ENCODE measurements around the gene CEACAM7.
"Not testable (repeated sequence)": the region's sequence is repeated elsewhere in the genome, so short reads cannot be mapped to it uniquely, and the experiment has no call there.

The CEACAM7 gene

DNA sequence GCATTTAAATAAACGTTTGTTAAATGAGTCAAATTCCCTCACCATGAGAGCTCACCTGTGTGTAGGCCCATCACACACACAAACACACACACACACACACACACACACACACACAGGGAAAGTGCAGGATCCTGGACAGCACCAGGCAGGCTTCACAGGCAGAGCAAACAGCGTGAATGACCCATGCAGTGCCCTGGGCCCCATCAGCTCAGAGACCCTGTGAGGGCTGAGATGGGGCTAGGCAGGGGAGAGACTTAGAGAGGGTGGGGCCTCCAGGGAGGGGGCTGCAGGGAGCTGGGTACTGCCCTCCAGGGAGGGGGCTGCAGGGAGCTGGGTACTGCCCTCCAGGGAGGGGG lies 11.9 kb upstream of the CEACAM7 start:
- no peak for DNase-seq

DNA sequence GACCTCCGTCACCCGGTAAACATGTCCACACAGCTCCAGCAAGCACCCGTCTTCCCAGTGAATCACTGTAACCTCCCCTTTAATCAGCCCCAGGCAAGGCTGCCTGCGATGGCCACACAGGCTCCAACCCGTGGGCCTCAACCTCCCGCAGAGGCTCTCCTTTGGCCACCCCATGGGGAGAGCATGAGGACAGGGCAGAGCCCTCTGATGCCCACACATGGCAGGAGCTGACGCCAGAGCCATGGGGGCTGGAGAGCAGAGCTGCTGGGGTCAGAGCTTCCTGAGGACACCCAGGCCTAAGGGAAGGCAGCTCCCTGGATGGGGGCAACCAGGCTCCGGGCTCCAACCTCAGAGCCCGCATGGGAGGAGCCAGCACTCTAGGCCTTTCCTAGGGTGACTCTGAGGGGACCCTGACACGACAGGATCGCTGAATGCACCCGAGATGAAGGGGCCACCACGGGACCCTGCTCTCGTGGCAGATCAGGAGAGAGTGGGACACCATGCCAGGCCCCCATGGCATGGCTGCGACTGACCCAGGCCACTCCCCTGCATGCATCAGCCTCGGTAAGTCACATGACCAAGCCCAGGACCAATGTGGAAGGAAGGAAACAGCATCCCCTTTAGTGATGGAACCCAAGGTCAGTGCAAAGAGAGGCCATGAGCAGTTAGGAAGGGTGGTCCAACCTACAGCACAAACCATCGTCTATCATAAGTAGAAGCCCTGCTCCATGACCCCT lies 11.3 kb upstream of the CEACAM7 start:
- no peak for DNase-seq

DNA sequence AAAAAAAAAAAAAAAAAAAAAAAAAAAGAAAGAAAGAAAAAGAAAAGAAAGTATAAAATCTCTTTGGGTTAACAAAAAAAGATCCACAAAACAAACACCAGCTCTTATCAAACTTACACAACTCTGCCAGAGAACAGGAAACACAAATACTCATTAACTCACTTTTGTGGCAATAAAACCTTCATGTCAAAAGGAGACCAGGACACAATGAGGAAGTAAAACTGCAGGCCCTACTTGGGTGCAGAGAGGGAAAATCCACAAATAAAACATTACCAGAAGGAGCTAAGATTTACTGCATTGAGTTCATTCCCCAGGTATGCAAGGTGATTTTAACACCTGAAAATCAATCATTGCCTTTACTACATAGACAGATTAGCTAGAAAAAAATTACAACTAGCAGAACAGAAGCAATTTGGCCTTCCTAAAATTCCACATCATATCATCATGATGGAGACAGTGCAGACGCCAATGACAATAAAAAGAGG lies 10.7 kb upstream of the CEACAM7 start:
- no peak for DNase-seq

DNA sequence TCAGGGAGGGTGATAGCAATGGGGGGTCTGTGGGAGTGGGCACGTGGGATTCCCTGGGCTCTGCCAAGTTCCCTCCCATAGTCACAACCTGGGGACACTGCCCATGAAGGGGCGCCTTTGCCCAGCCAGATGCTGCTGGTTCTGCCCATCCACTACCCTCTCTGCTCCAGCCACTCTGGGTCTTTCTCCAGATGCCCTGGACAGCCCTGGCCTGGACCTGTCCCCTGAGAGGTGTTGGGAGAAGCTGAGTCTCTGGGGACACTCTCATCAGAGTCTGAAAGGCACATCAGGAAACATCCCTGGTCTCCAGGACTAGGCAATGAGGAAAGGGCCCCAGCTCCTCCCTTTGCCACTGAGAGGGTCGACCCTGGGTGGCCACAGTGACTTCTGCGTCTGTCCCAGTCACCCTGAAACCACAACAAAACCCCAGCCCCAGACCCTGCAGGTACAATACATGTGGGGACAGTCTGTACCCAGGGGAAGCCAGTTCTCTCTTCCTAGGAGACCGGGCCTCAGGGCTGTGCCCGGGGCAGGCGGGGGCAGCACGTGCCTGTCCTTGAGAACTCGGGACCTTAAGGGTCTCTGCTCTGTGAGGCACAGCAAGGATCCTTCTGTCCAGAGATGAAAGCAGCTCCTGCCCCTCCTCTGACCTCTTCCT lies 9.3 kb upstream of the CEACAM7 start:
- DNase-seq: no peak

DNA sequence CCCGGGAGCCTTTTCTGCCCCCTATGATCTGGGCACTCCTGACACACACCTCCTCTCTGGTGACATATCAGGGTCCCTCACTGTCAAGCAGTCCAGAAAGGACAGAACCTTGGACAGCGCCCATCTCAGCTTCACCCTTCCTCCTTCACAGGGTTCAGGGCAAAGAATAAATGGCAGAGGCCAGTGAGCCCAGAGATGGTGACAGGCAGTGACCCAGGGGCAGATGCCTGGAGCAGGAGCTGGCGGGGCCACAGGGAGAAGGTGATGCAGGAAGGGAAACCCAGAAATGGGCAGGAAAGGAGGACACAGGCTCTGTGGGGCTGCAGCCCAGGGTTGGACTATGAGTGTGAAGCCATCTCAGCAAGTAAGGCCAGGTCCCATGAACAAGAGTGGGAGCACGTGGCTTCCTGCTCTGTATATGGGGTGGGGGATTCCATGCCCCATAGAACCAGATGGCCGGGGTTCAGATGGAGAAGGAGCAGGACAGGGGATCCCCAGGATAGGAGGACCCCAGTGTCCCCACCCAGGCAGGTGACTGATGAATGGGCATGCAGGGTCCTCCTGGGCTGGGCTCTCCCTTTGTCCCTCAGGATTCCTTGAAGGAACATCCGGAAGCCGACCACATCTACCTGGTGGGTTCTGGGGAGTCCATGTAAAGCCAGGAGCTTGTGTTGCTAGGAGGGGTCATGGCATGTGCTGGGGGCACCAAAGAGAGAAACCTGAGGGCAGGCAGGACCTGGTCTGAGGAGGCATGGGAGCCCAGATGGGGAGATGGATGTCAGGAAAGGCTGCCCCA lies 8.5 kb upstream of the CEACAM7 start:
- no peak for DNase-seq

DNA sequence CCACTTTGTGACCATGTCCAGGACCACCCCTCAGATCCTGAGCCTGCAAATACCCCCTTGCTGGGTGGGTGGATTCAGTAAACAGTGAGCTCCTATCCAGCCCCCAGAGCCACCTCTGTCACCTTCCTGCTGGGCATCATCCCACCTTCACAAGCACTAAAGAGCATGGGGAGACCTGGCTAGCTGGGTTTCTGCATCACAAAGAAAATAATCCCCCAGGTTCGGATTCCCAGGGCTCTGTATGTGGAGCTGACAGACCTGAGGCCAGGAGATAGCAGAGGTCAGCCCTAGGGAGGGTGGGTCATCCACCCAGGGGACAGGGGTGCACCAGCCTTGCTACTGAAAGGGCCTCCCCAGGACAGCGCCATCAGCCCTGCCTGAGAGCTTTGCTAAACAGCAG lies 7.7 kb upstream of the CEACAM7 start:
- no peak for DNase-seq

DNA sequence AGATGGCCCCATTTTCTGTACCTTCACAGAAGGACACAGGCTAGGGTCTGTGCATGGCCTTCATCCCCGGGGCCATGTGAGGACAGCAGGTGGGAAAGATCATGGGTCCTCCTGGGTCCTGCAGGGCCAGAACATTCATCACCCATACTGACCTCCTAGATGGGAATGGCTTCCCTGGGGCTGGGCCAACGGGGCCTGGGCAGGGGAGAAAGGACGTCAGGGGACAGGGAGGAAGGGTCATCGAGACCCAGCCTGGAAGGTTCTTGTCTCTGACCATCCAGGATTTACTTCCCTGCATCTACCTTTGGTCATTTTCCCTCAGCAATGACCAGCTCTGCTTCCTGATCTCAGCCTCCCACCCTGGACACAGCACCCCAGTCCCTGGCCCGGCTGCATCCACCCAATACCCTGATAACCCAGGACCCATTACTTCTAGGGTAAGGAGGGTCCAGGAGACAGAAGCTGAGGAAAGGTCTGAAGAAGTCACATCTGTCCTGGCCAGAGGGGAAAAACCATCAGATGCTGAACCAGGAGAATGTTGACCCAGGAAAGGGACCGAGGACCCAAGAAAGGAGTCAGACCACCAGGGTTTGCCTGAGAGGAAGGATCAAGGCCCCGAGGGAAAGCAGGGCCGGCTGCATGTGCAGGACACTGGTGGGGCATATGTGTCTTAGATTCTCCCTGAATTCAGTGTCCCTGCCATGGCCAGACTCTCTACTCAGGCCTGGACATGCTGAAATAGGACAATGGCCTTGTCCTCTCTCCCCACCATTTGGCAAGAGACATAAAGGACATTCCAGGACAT lies 7.0 kb upstream of the CEACAM7 start:
- no peak for DNase-seq

DNA sequence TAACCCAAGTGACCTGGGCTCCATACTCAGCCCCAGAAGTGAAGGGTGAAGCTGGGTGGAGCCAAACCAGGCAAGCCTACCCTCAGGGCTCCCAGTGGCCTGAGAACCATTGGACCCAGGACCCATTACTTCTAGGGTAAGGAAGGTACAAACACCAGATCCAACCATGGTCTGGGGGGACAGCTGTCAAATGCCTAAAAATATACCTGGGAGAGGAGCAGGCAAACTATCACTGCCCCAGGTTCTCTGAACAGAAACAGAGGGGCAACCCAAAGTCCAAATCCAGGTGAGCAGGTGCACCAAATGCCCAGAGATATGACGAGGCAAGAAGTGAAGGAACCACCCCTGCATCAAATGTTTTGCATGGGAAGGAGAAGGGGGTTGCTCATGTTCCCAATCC lies 6.1 kb upstream of the CEACAM7 start:
- no peak for DNase-seq

DNA sequence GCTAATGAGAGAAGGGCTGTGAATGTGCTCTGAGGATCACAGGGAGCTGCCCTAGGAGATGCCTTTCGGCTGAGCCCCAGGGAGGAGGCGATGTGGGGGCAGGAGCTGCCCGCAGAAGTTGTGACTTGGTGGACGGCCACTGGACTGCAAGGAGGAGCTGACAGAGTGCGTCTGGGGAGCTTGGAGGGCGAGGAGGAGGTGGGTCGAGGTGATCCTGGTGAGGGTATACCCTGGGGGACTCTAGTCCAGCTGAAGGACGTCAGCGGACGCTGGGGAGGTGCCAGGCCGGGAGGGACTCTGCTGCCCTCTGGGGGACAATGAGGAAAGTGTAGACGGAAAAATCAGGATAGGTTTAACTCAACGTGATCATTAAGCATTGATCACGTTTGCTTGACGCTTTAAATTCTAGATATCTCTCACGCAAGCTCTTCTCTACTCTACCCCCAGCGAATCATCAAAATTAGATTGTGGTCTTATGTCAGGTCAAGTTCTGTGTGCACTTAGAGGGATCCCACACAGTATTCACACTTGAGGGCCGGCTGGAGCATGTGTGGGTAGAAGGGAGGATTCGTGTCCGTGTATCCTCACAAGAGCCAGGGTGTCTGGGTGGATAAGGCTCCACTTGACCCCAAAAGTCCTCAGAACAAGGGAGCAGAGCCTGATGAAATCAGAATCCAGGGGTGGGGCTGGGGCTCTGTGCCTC lies 3.3 kb upstream of the CEACAM7 start:
- no peak for DNase-seq

DNA sequence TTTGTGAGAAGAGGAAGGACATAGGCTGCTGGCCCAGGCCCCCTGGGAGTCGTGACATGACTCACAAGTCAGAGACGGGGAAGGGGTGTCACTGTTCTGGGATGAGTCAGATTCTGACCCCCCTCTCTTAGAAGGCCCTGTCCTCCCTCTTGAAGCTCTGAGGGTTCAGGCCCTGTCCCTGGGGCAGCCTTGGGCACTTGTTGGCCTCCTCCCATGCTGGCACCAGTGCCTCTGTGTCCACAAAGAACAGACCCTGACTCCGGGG lies 2.7 kb upstream of the CEACAM7 start:
- DNase-seq: no peak

DNA sequence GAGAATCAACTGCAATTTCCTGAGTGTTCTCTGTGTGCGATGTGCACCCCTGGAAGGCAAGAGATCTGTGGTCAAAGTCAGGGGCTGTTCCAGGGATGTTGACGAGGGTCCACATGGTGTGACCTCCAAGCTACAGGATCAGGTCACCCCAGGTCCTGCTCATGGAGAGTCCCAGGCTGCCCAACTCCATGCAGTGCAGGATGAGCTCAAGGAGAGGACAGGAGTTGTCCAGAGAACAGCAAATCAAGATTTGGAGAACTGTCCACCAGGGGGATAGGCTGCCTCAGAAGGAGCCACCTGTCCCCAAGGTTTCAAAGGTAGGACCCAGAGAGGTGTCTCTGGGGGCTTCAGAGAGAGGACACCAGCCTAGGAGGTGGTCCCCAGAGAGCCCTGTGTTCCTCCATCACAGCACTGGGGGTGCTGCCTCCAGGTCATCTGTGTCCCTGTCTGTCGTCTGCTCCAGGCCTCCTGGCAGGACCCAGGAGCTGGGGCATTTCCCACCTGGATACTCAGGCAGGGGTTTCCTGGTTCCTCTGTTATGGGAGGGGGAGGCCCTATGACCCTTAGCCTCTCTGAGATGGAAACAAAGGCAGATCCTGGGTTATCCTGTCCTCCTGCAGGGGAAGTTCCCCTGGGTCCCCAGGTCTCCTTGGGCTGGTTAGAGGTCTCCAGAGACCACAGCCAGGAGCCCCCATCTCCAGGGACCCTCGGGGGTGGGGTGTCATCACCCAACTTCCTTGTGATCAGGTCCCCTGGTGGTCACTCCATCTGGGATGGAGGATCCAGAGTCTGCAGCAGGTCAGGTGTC lies 2.1 kb upstream of the CEACAM7 start:
- no peak for DNase-seq

DNA sequence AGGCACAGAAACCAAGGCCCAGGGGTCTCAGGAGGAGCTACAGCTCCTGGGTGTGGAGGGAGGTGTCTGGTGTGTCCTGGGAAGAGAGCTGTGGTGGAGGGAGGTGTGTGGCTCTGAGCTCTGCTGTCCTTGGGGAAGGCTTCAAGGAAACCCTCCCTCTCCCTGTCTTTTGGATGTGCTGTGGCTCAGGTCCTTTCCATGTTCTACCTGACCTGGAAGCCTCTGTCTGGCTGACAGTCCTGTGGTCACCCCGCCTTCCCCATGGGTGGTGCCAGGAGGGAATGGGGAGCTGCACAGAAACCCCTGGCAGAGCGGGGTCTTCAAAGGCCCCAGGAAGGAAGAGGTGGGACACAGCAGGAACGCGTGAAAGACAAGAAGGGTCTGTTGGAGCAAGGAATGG lies 617 bp upstream of the CEACAM7 start:
- no peak for DNase-seq

DNA sequence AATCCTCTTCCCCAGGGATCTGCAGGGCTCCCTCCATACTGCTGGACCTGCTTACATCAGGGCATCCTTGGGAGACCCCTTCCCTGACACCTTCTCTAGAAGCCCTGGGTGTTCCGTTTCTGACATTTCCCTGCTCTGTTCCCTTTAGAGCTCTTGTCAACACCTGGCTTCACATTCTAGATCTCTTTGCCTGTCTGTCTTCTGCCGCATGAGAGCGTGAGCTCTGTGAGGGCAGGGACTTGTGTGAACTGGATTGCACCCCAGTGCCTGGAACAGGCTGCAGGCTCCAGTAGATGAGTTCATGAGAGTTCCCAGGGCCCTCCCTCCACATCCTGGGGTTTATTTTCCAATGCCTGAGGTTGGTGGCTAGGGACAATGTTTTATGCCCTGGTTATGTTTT lies 651 bp downstream of the CEACAM7 start:
- DNase-seq: no peak

DNA sequence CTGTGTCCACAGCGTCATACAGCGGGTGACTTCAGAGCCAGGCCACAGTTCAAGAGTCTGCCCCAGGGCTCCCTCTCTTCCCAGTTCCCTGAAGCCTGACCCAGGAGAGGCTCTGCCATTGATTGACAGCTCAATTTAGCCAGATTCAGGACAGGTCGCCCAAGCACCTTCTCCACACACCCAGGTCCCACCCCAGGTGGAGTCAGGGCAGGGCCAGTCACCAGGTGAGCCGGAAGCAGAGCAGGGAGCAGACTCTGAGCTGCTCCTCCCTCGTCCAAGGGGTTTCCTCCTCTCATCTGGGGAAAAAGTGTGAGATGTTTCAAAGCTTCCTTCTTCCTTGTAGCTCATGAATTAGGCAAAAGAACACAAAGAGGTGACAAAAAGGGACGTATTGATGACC lies 5.6 kb downstream of the CEACAM7 start:
- no peak for DNase-seq

DNA sequence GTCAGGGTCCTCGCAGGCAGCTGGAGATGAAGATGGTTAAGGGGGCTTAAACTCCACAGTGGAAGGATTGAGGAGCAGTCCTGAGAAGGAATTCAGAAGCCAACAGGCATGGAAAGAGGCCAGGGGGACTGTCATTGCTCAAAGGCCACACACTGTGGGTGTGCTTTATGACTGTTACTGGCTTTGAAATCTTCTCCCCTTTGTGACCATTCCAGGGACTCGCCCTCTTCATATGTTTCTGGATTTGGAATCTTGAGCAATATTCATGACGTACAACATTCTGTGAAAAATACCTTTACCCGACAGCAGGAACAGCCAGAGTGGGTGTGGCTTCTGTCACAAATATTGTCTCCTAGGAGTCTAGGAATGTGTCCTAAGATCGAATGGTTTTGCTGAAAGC lies 16.6 kb downstream of the CEACAM7 start:
- no peak for DNase-seq

DNA sequence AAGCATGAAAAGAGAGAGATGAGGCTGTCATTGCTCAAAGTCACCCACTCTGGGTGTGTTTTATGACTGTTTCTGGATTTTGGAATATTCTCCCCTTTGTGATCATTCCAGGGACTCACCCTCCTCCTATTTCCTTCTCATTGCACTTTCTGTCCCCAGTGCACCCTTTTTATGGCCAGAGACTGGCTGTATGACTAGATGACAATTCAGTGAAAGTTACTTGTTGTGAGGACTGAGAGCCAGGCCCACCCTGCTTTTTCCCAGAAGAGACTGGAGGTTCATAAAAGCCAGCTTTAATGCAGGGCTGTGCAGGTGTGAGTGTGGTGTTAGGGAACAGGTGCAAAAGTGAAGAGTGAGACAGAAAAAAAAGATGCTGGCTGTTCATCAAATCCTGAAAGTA lies 17.3 kb downstream of the CEACAM7 start:
- no peak for DNase-seq

DNA sequence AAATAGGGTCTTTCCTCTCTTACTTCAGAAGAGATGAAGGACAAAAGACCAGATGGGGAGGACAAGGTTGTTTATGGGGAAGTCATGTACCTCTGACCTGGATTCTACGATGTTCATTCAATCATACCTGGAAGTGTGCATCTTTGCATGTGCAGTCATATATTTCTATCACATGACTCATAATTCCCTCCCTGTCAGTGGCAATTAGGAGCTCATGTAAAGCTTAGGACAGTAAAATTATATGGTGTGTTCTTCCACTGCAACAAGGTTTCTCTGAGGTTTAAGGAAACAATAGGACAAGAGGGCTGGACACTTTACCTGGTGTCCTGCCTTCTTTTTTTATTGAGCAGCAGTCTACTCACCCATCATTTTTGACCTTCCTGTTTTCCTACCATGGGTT lies 19.8 kb downstream of the CEACAM7 start:
- no peak for DNase-seq

DNA sequence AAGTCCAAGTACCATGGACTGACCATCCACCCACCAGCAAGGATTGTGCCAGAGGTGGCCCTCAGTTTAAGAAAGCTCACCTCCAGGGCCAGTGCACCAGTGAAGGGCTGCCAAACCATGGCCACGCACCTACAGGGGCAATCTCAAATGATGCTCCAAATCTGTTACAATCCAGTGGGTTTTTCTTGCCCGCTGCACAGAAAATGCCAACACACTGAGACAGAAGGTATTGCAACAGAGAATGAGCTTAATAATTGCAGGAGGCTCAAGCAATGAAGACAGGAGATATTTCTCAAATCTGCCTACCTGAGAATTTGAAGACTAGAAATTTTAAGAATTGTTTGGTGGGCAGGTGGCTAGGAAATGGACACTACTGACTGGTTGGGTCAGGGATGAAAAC lies 22.0 kb downstream of the CEACAM7 start:
- no peak for DNase-seq

DNA sequence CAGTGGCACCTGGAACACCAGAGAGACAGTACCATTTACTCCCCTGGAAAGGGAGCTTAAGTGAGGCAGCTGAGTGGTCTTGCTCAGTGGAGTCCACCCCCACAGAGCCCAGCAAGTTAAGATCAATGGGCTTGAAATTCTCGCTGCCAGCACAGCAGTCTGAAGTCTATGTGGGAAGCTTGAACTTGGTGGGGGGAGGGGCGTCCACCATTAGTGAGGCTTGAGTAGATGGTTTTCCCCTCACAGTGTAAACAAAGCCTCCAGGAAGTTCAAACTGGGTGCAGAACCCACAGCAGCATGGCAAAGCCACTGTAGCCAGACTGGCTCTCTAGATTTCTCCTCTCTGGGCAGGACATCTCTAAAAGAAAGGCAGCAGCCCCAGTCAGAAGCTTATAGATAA lies 30.9 kb downstream of the CEACAM7 start:
- DNase-seq: no peak

DNA sequence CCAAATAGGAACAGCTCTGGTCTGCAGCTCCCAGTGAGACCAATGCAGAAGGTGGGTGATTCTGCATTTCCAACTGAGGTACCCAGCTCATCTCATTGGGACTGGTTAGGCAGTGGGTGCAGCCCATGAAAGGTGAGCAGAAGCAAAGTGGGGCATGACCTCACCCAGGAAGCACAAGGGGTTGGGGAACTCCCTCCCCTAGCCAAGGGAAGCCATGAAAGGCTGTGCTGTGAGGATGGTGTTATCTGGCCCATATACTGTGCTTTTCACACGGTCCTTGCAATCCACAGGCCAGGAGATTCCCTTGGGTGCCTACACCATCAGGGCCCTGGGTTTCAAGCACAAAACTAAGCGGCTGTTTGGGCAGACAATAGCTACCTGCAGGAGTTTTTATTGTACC lies 31.3 kb downstream of the CEACAM7 start:
- not testable (repeated sequence) for DNase-seq

DNA sequence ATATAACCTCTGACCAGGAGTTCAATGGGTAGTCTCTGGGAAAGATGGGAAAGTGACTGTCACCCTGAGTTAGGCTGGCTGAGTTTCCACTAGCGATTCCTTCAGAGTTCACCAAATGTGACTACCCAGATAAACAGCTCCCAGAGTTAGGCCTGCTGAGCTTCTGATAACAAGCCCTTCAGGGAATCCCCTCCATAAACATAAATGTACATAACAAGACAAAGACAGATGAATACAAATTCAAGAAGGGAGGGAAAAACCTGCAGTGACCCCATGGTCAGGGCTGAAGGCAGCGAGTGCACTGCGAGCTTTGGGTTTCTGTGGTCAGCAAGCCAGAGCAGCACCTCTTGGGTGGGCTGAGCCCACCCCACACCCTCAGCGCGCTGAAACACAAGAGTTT lies 35.8 kb downstream of the CEACAM7 start:
- DNase-seq: no peak

DNA sequence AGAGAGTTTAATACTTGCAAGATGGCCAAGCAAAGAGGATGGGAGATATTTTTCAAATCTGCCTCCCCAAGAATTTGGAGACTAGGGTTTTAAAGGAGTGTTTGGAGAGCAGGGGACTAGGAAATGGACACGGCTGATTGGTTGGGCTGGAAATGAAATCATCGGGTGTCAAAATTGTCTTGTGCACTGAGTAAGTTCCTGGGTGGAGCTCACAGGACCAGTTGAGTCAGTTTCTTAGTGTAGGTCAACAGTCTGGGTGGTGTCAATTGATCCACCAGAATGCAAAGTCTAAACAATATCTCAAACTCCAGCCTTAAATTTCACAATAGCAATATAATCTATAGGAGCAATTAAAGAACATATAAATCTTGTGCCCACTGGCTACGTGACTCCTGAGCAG lies 38.2 kb downstream of the CEACAM7 start:
- DNase-seq: no peak
